Left kidney (tissue), 2 donors: ENCODE data around the gene PHF10. TPM values are rescaled to one million over a fixed set of nuclear protein-coding genes. Genes with fewer than 3 reads are reported as not detected.
"Not testable (repeated sequence)": the region's sequence is repeated elsewhere in the genome, so short reads cannot be mapped to it uniquely, and the experiment has no call there.

ENCODE experiments used
- DNase-seq: peaks from one replicate; pipeline ENCODE4 v3.0.0-alpha.2; 2013
- polyA plus RNA-seq: library from polyadenylated mRNA; unstranded; fragments of 120-200 nt; gene quantifications from one replicate; pipeline ENCODE4 v1.2.1, GENCODE V29; 2013; ENCODE audit not compliant: insufficient read length

Gene PHF10
- polyA plus RNA-seq, 1 donor: 132 TPM

- peak; percentile 49 for DNase-seq
These were observed 1.1 kb upstream of the PHF10 start for GRCh38 chr6:169725125-169726048.

- DNase-seq: no peak
These were observed 258 bp downstream of the PHF10 start for GRCh38 chr6:169723991-169724493.

GRCh38 chr6:169723200-169723909 lies 945 bp downstream of the PHF10 start:
- peak; percentile 66 for DNase-seq

- peak; percentile 26 for DNase-seq
These were observed 1.7 kb downstream of the PHF10 start for GRCh38 chr6:169722362-169723199.

GRCh38 chr6:169720207-169720855 lies 4.0 kb downstream of the PHF10 start:
- DNase-seq: no peak

- no peak for DNase-seq
These were observed 5.2 kb downstream of the PHF10 start for GRCh38 chr6:169719117-169719516.

GRCh38 chr6:169714595-169714994 lies 9.7 kb downstream of the PHF10 start:
- no peak for DNase-seq

GRCh38 chr6:169714178-169714577 lies 10.1 kb downstream of the PHF10 start:
- no peak for DNase-seq

GRCh38 chr6:169710009-169710408 lies 14.3 kb downstream of the PHF10 start:
- no peak for DNase-seq

- DNase-seq: no peak
These were observed 15.0 kb downstream of the PHF10 start for GRCh38 chr6:169709293-169709692.

- no peak for DNase-seq
These were observed 16.5 kb downstream of the PHF10 start for GRCh38 chr6:169707772-169708171.

GRCh38 chr6:169702840-169703246 lies 21.5 kb downstream of the PHF10 start:
- no peak for DNase-seq

GRCh38 chr6:169701954-169702839 lies 22.1 kb downstream of the PHF10 start, which contains the start of the genes C6orf120 and WDR27:
Gene C6orf120 (plus strand): TSS chr6:169702126. CDS start chr6:169702460, 334 bp downstream.
Gene WDR27 (minus strand): TSS chr6:169702029. CDS start chr6:169689005, 13,024 bp downstream.
- peak; percentile 94 for DNase-seq

- DNase-seq: peak; percentile 24
These were observed 22.9 kb downstream of the PHF10 start for GRCh38 chr6:169701311-169701953.

- DNase-seq: peak; percentile 15
These were observed 24.0 kb downstream of the PHF10 start for GRCh38 chr6:169700296-169700695.

- not testable (repeated sequence) for DNase-seq
These were observed 27.2 kb downstream of the PHF10 start for GRCh38 chr6:169697115-169697514.

- DNase-seq: no peak
These were observed 29.2 kb downstream of the PHF10 start for GRCh38 chr6:169695131-169695530.

GRCh38 chr6:169692516-169692915 lies 31.8 kb downstream of the PHF10 start:
- no peak for DNase-seq

- DNase-seq: no peak
These were observed 33.0 kb downstream of the PHF10 start for GRCh38 chr6:169691260-169691659.

- no peak for DNase-seq
These were observed 35.0 kb downstream of the PHF10 start for GRCh38 chr6:169689287-169689686.
